Measurements from ENCODE around the gene RNF113B. TPM values are rescaled to one million over a fixed set of nuclear protein-coding genes. Genes with fewer than 3 reads are reported as not detected.

The RNF113B gene
- total RNA-seq, 1 donor: not detected

DNA sequence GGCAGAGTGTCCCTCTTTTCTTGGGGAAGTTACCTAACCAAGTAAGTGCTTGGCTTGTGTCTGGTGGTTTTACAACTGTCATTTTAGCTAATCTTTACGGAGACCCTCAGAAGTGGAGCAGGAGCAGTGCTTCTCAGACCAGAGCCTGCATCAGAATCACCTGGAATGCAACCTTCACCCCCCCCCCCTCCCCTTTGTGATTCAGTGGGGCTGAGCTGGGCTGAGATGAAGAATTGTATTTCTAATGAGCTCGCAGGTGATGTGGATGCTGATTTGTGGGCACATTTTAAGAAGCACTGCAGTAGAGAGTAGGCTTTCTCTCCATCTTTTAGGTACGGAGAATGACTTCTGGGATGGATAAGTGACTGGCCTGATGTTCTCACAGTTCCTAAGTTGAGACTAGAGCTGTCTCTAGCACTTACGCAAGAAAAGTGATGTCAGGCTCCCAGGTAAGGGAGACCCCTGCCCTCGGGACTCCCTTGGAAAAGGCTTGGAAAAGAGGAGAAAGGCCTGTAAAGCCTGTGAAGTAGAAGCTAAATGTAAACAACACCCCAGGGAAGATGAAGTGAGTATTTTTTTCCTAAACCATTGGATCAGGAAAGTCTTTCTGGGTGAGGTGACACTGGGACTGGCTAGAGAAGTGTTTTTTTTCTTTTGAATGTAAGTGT lies 23.3 kb upstream of the RNF113B start:
- no peak for TF ChIP-seq CTCF (IDR thresholded peaks at IDR 0.05; ENCODE audit: insufficient read depth, low read length)
- no peak for DNase-seq (ENCODE audit: low read depth)
- H3K4me3 ChIP-seq (ENCODE audit: low read depth, low read length): no peak overlapping the region

GRCh38 chr13:98199480-98199879 lies 22.4 kb upstream of the RNF113B start:
- H3K4me3 ChIP-seq (ENCODE audit: low read depth, low read length): no peak overlapping the region
- TF ChIP-seq CTCF (IDR thresholded peaks at IDR 0.05; ENCODE audit: insufficient read depth, low read length): no peak
- no peak for DNase-seq (ENCODE audit: low read depth)

- no peak for DNase-seq (ENCODE audit: low read depth)
- TF ChIP-seq CTCF (IDR thresholded peaks at IDR 0.05; ENCODE audit: insufficient read depth, low read length): no peak
- H3K4me3 ChIP-seq (ENCODE audit: low read depth, low read length): no peak overlapping the region
Observed at GRCh38 chr13:98198683-98199082, 21.6 kb upstream of the RNF113B start.

DNA sequence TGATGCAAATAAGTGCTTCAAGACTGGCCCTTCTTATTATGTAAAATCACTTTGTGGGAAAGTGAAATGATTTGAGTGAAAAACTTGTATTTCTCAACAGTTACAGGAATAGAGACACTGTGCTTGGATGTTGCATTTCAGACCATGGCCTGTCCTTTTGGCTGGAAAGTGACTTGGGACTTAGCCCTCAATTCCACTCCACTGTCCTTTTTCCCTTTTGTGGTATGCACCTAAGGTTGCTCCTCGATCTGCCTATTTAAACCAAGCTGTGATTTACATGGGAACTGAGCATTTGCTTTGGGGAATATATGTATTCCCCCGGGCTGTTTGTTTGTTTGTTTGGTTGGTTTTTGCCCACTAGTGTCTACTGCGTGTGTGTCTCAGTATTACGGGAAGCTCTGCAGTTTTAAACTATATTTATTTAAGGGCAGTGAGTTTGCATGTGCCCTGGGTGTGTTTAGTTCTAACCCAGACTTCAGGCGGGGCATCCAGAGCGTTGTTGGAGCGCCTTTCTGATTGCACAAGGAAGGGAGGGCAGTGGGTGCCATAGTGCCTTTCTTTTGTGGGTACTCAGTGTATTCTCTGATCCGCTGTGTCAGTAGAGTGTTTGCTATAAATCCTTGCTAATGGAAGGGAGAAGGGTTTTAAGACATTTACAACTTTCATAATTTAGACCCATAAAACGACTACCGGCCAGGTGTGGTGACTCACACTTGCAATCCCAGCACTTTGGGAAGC lies 18.2 kb upstream of the RNF113B start:
- TF ChIP-seq CTCF (IDR thresholded peaks at IDR 0.05; ENCODE audit: insufficient read depth, low read length): no peak
- no peak overlapping the region for H3K4me3 ChIP-seq (ENCODE audit: low read depth, low read length)
- DNase-seq (ENCODE audit: low read depth): no peak

GRCh38 chr13:98192008-98192407 lies 14.9 kb upstream of the RNF113B start:
- TF ChIP-seq CTCF (IDR thresholded peaks at IDR 0.05; ENCODE audit: insufficient read depth, low read length): no peak
- H3K4me3 ChIP-seq (ENCODE audit: low read depth, low read length): no peak overlapping the region
- no peak for DNase-seq (ENCODE audit: low read depth)

GRCh38 chr13:98190889-98191444 lies 13.9 kb upstream of the RNF113B start:
- H3K4me3 ChIP-seq (ENCODE audit: low read depth, low read length): no peak overlapping the region
- TF ChIP-seq CTCF (IDR thresholded peaks at IDR 0.05; ENCODE audit: insufficient read depth, low read length): no peak
- DNase-seq (ENCODE audit: low read depth): no peak

Data from fibroblast of the aortic adventitia (primary cell).